Keratinocyte (primary cell): ENCODE results near the gene MLLT3. TPM values are rescaled to one million over a fixed set of nuclear protein-coding genes. Genes with fewer than 3 reads are reported as not detected.
A peak's percentile ranks its signal among the peaks of the same experiment; 100 is the strongest.

Experiments
- DNase-seq: peaks from one replicate; pipeline ENCODE4 v3.0.0-alpha.2; 2011; ENCODE audit warnings: low read depth, missing footprints, low spot score
- FAIRE-seq: peaks from 2 replicates; lab custom pipeline; 2011; peaks lifted over from hg19 to GRCh38; lab: Jason Lieb, UNC
- H2AFZ ChIP-seq: 2 replicates; pipeline ENCODE4 v1.6.0; 2012; ENCODE audit warnings: low read length, control low read depth, inconsistent platforms; ENCODE audit not compliant: control insufficient read depth
- H3K27ac ChIP-seq: 2 replicates; pipeline ENCODE4 v1.5.1; 2011; ENCODE audit warnings: low read length; ENCODE audit not compliant: control insufficient read depth, insufficient read depth
- H3K27me3 ChIP-seq: 3 replicates; pipeline ENCODE4 v1.6.0; 2011; ENCODE audit warnings: low read length; ENCODE audit not compliant: control insufficient read depth, insufficient read depth; ENCODE audit errors: extremely low read depth
- H3K36me3 ChIP-seq, 2 experiments: 2 replicates in 1 of 2; 3 replicates in 1 of 2; pipeline ENCODE4 v1.5.1; 2011; ENCODE audit warnings: low read length in 2 of 2, mild to moderate bottlenecking in 1 of 2; ENCODE audit not compliant: control insufficient read depth in 2 of 2, insufficient read depth in 2 of 2; ENCODE audit errors: extremely low read depth in 1 of 2
- H3K4me1 ChIP-seq: 3 replicates; pipeline ENCODE4 v1.5.1; 2011; ENCODE audit warnings: low read length; ENCODE audit not compliant: control insufficient read depth, insufficient read depth; ENCODE audit errors: extremely low read depth
- H3K4me2 ChIP-seq: 3 replicates; pipeline ENCODE4 v1.6.0; 2011; ENCODE audit warnings: low read depth, low read length; ENCODE audit not compliant: control insufficient read depth, insufficient read depth; ENCODE audit errors: extremely low read depth
- H3K4me3 ChIP-seq, 3 experiments: fragments of 200-600 bp in 1 of 3; sonication (generic) in 1 of 3; 2 replicates in 2 of 3; 3 replicates in 1 of 3; pipeline ENCODE4 v1.5.1; 2011 to 2016; ENCODE audit warnings: low read length in 3 of 3, mild to moderate bottlenecking in 3 of 3, control low read depth in 2 of 3, inconsistent platforms in 1 of 3, low read depth in 1 of 3, mixed read lengths in 1 of 3, mixed run types in 1 of 3, moderate library complexity in 1 of 3; ENCODE audit not compliant: control insufficient read depth in 2 of 3, insufficient read depth in 2 of 3; ENCODE audit errors: extremely low read depth in 1 of 3
- H3K79me2 ChIP-seq: 2 replicates; pipeline ENCODE4 v1.6.0; 2012; ENCODE audit warnings: low read length; ENCODE audit not compliant: control insufficient read depth, insufficient read depth
- H3K9ac ChIP-seq: 3 replicates; pipeline ENCODE4 v1.6.0; 2011; ENCODE audit warnings: low read length; ENCODE audit not compliant: control insufficient read depth, insufficient read depth; ENCODE audit errors: extremely low read depth
- H3K9me1 ChIP-seq: 3 replicates; pipeline ENCODE4 v1.6.0; 2011; ENCODE audit warnings: low read length; ENCODE audit not compliant: control insufficient read depth, insufficient read depth; ENCODE audit errors: extremely low read depth
- H3K9me3 ChIP-seq: 2 replicates; pipeline ENCODE4 v1.5.1; 2012; ENCODE audit warnings: low read depth, low read length; ENCODE audit not compliant: control insufficient read depth
- H4K20me1 ChIP-seq: 3 replicates; pipeline ENCODE4 v1.6.0; 2011; ENCODE audit warnings: low read length; ENCODE audit not compliant: control insufficient read depth, insufficient read depth; ENCODE audit errors: extremely low read depth
- CTCF ChIP-seq, 3 experiments: IDR thresholded peaks in 1 of 3; conservative IDR thresholded peaks in 1 of 3; optimal IDR thresholded peaks in 1 of 3; 2 replicates in 2 of 3; 3 replicates in 1 of 3; pipeline versions ENCODE3 to v1.5.1; 2011; ENCODE audit warnings: low read length in 3 of 3, mild to moderate bottlenecking in 3 of 3, moderate library complexity in 2 of 3, control low read depth in 1 of 3, inconsistent platforms in 1 of 3; ENCODE audit not compliant: insufficient read depth in 2 of 3; ENCODE audit errors: extremely low read depth in 1 of 3
- EZH2 ChIP-seq: IDR thresholded peaks from one replicate; pipeline ENCODE4 v1.6.1; 2012; ENCODE audit warnings: inconsistent platforms, mild to moderate bottlenecking, low read length, moderate library complexity
- dilution Hi-C: fragments of 300-500 bp; cut with MboI; formaldehyde crosslinking; loops from one replicate; pipeline ENCODE4 v1.7.0; 2020; ENCODE audit warnings: low sequenced_read_pairs; ENCODE audit not compliant: extremely low pct_ligation_motif_present
- polyA plus RNA-seq, 5 experiments: library from polyadenylated mRNA; depleted of rRNA in 3 of 5; stranded (reverse) in 3 of 5; stranded (forward) in 1 of 5; unstranded in 1 of 5; fragments of >200 nt; gene quantifications; 1 replicate in 1 of 5; 2 replicates in 3 of 5; 3 replicates in 1 of 5; pipeline versions ENCODE4 v1.2.1 to v1.2.3, GENCODE V29; 2011 to 2012; ENCODE audit warnings: missing spikeins in 2 of 5, low read depth in 1 of 5, low replicate concordance in 1 of 5

The MLLT3 gene
- polyA plus RNA-seq, 1 donor (not counting 4 experiments of a cell fraction or from before 2014, with no cell fraction given) = 17.0 TPM

- dilution Hi-C loops = loop anchor here (10.0 kb wide), 1 partner anchor 65 kb away; no protein-coding TSS in a partner anchor
- H3K4me1 ChIP-seq = peaks cover 24% of the 10 kb centered on the region
- no peaks in the 10 kb centered on the region for H3K36me3 ChIP-seq
- no peak for TF ChIP-seq CTCF (optimal IDR thresholded peaks at IDR 0.05 in 1 of 3, IDR thresholded peaks at IDR 0.05 in 1 of 3, conservative IDR thresholded peaks at IDR 0.05 in 1 of 3; ENCODE audit: extremely low read depth in 1 of 3, insufficient read depth in 2 of 3, low read length in 3 of 3)
- no peak for TF ChIP-seq EZH2
- H3K79me2 ChIP-seq = no peaks in the 10 kb centered on the region
- no peak overlapping the region for H3K4me2 ChIP-seq
- H3K9me1 ChIP-seq = no peaks in the 10 kb centered on the region
- DNase-seq = no peak
- no peak overlapping the region for H3K4me3 ChIP-seq
- no peaks in the 10 kb centered on the region for H3K9me3 ChIP-seq
- peak overlapping the region; percentile 32 for H3K27ac ChIP-seq
- FAIRE-seq = peak; percentile 75
- H3K9ac ChIP-seq = no peak overlapping the region
- H3K27me3 ChIP-seq = no peaks in the 10 kb centered on the region
- no peaks in the 10 kb centered on the region for H4K20me1 ChIP-seq
- H2AFZ ChIP-seq = no peak overlapping the region
Observed at GRCh38 chr9:20479419-20480155, 142.7 kb downstream of the MLLT3 start.

- no peaks in the 10 kb centered on the region for H3K79me2 ChIP-seq
- no peak overlapping the region for H3K4me2 ChIP-seq
- H3K9me1 ChIP-seq = no peaks in the 10 kb centered on the region
- H2AFZ ChIP-seq = no peak overlapping the region
- H3K9me3 ChIP-seq = no peaks in the 10 kb centered on the region
- no peaks in the 10 kb centered on the region for H4K20me1 ChIP-seq
- no peak overlapping the region for H3K9ac ChIP-seq
- H3K4me3 ChIP-seq = no peak overlapping the region
- no peaks in the 10 kb centered on the region for H3K36me3 ChIP-seq
- DNase-seq (no peak), FAIRE-seq (peak; percentile 44)
- H3K27me3 ChIP-seq = no peaks in the 10 kb centered on the region
- no peak overlapping the region for H3K27ac ChIP-seq
- dilution Hi-C loops = loop anchor here (10.0 kb wide), 1 partner anchor 64 kb away; no protein-coding TSS in a partner anchor
- H3K4me1 ChIP-seq = peaks cover 24% of the 10 kb centered on the region
- TF ChIP-seq EZH2 (no peak), CTCF (optimal IDR thresholded peaks at IDR 0.05 in 1 of 3, IDR thresholded peaks at IDR 0.05 in 1 of 3, conservative IDR thresholded peaks at IDR 0.05 in 1 of 3; ENCODE audit: extremely low read depth in 1 of 3, insufficient read depth in 2 of 3, low read length in 3 of 3) (no peak)
Observed at GRCh38 chr9:20478786-20479185, 143.5 kb downstream of the MLLT3 start.
